ENCODE data around the gene DTNB. TPM values are rescaled to one million over a fixed set of nuclear protein-coding genes. Genes with fewer than 3 reads are reported as not detected.

Gene DTNB
- total and polyA plus RNA-seq, 10 of the 15 experiments (the other 5 are each of a cell fraction or from before 2014, with no cell fraction given), result 4.5 to 30.6 (median 11.9) TPM

GRCh38 chr2:25698752-25699151 is 25.4 kb upstream of the DTNB start:
- Histone ChIP-seq H3K4me1 (ENCODE audit: control insufficient read depth, insufficient read depth, low read length) (no peaks in the 10 kb centered on the region), H3K79me2 (ENCODE audit: control insufficient read depth, insufficient read depth, low read length) (no peaks in the 10 kb centered on the region), H2AFZ (ENCODE audit: control insufficient read depth, low read depth, low read length) (no peak overlapping the region), H3K9ac (ENCODE audit: control insufficient read depth, insufficient read depth, low read length) (no peak overlapping the region), H3K9me3 (replicated peaks; ENCODE audit: control insufficient read depth, insufficient read depth, low read length) (no peaks in the 10 kb centered on the region), H3K36me3 (ENCODE audit: control insufficient read depth in 2 of 2, insufficient read depth in 2 of 2, low read length in 1 of 2) (no peaks in the 10 kb centered on the region), H3K27me3 (replicated peaks in 1 of 2; ENCODE audit: control insufficient read depth in 2 of 2, insufficient read depth in 2 of 2, low read length in 1 of 2) (peaks cover 4 to 5% of the 10 kb centered on the region in 2 experiments; a peak in 2 of 4 replicates), H3K4me3 (no peak overlapping the region), H4K20me1 (ENCODE audit: control insufficient read depth, insufficient read depth) (no peaks in the 10 kb centered on the region), H3K4me2 (ENCODE audit: control insufficient read depth, insufficient read depth) (no peak overlapping the region), H3K27ac (ENCODE audit: control insufficient read depth, insufficient read depth) (no peak overlapping the region)
- POLR2A ChIA-PET, result interaction anchor here (0.5 kb wide), 1 partner anchor 8 kb away, joined by 3 read pairs; no protein-coding TSS in a partner anchor
- no peak for ATAC-seq
- RAD21 ChIA-PET (ENCODE audit: unreplicated experiment), result interaction anchor here (1.2 to 5.1 kb wide), 5 partner anchors 11 to 723 kb away, joined by 3 to 50 read pairs (median 5); no protein-coding TSS in a partner anchor
- no peak for FAIRE-seq
- DNase-seq (ENCODE audit: low read depth, low spot score), result no peak
- in situ Hi-C loops (cut with MboI) (no loop called here), intact Hi-C loops (cut with micrococcal nuclease; ENCODE audit: unreplicated experiment) (no loop called here)
- CTCF ChIA-PET, result interaction anchor here (1.0 to 7.2 kb wide), 10 partner anchors 12 to 754 kb away, joined by 3 to 162 read pairs (median 6); no protein-coding TSS in a partner anchor
- BruUV-seq (replicated peaks), result no TSS peak
- TF ChIP-seq NKRF (conservative IDR thresholded peaks at IDR 0.05) (no peak), RAD21 (IDR thresholded peaks at IDR 0.05; ENCODE audit: insufficient read depth, low read depth, low read length) (no peak), ASH2L (IDR thresholded peaks at IDR 0.05; ENCODE audit: borderline replicate concordance, low read depth) (no peak), KLF5 (IDR thresholded peaks at IDR 0.05; ENCODE audit: partially characterized antibody) (no peak), EZH2 (IDR thresholded peaks at IDR 0.05; ENCODE audit: borderline replicate concordance, control insufficient read depth, low read depth, low read length) (no peak), CHD4 (IDR thresholded peaks at IDR 0.05) (no peak), YBX1 (IDR thresholded peaks at IDR 0.05) (no peak), EED (IDR thresholded peaks at IDR 0.05; ENCODE audit: low read depth) (no peak)
- SMC1A ChIA-PET (ENCODE audit: uncharacterized antibody, unreplicated experiment), result interaction anchor here (0.6 to 7.4 kb wide), 7 partner anchors 9 to 175 kb away, joined by 3 to 72 read pairs (median 4); no protein-coding TSS in a partner anchor

All from GM12878 (cell line).